ENCODE results near the gene OLFML1. TPM values are rescaled to one million over a fixed set of nuclear protein-coding genes. Genes with fewer than 3 reads are reported as not detected.

OLFML1 gene
- 0.96 TPM in 1 of 2 replicates, not detected in the other for total RNA-seq (2014; rRNA removed; shearing (Covaris generic))

DNA sequence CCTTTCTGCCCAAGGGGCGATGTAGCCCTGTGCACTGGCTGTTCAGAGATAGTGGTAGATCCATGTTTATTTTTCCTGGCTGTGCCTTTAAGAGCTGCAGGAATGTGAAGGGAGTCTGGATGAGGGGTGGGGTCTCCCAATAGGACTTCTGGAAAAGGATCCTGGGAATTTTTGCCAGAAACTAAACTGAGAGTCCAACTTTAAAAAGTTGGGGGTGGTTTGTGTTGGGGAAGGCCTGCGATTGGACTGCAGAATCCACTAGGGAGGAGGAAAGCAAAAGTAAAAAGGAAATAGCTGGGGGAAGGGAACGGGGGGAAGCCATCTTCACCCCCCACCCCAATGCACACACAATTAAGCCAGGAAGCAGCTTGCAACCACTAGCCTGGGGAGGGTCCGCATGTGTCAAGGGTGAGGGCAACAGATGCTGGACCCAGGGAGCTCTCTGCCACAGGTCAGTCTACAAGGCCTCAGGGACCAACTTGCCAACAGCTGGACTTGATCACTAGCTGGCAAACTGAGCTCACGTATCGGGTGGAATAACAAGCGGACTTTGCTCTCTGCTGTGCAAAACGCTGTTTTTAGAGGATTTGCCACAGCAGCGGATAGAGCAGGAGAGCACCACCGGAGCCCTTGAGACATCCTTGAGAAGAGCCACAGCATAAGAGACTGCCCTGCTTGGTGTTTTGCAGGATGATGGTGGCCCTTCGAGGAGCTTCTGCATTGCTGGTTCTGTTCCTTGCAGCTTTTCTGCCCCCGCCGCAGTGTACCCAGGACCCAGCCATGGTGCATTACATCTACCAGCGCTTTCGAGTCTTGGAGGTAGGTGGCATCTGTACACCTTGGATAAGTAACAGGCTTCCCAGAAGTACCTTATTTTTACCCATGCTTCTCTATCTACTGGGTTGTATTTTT lies at the start of gene OLFML1:
TSS of gene OLFML1 (plus strand) at position 321 of the 912 bp plus-strand sequence. CDS start at position 691, 370 bp downstream.
- DNase-seq (ENCODE audit: low spot score): no peak

DNA sequence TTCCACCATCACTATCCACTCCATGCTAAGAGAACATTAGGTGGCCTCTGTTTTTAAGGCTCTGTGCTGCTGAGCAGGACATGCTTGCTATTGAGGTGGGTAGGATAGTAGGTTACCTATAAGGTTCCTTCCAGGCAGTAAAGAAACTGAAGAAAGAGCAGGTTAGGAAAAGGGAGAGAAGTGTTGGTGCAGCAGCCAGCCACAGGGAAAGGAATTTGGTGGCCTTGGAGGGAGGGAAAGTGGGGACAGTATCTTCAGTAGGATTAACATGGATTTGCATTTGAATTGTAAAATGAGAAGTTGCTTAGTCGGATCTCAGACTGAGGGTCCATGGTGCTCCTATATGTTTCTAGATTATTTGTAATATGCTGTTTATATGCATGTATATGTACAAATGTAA lies 49.2 kb upstream of the OLFML1 start:
- DNase-seq (ENCODE audit: low spot score): no peak

- no peak for DNase-seq (ENCODE audit: low spot score)
These were observed 48.6 kb upstream of the OLFML1 start for GRCh38 chr11:7436657-7437056.

GRCh38 chr11:7437696-7438095 lies 47.6 kb upstream of the OLFML1 start:
- no peak for DNase-seq (ENCODE audit: low spot score)

- DNase-seq (ENCODE audit: low spot score): no peak
These were observed 45.5 kb upstream of the OLFML1 start for GRCh38 chr11:7439746-7440320.

DNA sequence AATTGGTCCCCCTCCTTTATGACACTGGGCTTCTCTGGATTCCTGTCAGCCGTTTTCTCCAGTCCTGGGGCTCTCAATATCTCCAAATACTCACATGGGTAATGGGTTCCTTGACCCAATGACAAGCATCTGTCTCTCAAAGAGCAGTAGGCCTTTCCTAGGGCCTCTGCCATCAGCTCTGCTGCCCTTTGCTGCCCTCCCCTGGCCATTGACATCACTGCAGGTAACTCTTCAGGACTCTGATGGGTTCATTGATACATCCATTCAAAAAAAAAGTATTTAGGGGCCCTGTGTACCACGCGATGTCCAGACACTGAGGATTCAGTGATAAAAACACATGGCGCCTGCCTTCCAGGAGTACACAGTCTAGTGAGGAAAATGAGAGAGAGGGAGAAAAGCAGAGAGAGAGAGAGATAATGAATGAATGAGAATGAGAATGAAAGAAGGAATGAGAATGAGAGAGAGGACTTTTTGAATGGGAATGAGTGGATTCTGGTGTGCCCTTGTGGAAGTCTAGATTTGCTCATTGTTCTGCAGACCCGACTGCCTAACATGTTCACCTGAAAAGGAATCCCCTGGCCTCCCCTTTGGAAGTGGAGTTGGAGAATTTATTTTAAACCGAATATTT lies 42.6 kb upstream of the OLFML1 start:
- DNase-seq (ENCODE audit: low spot score): peak; percentile 49

- no peak for DNase-seq (ENCODE audit: low spot score)
These were observed 41.0 kb upstream of the OLFML1 start for GRCh38 chr11:7444091-7444981.

GRCh38 chr11:7445564-7445963 lies 39.7 kb upstream of the OLFML1 start:
- no peak for DNase-seq (ENCODE audit: low spot score)

GRCh38 chr11:7448201-7448600 lies 37.1 kb upstream of the OLFML1 start:
- no peak for DNase-seq (ENCODE audit: low spot score)

DNA sequence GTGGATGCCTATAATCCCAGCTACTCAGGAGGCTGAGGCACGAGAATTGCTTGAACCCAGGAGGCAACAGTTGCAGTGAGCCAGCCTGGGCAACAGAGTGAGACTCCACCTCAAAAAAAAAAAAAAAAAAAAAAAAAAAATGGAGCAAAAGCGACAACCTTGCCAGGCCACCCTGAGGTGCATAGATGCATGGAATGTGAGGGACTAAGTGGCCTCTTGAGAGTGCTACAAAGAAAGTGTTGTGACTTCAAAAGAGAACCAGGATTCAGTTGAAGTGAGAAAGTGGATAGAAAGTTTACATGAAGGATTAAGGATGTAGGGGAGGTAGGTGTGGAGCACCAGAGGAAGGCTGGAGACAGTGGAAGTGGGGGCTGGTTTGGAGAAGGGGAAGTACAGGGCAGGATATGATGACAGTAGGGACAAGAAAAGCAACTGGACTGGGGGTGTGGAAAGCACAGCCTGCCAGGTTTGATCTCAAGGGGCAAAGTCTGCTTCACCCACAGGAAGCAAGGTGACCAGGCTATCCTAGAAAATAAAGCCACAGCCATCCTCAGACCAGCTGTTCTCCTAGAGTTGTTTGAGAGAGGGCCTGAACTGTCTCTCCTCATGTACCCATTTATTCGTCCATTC lies 36.0 kb upstream of the OLFML1 start:
- DNase-seq (ENCODE audit: low spot score): no peak

DNA sequence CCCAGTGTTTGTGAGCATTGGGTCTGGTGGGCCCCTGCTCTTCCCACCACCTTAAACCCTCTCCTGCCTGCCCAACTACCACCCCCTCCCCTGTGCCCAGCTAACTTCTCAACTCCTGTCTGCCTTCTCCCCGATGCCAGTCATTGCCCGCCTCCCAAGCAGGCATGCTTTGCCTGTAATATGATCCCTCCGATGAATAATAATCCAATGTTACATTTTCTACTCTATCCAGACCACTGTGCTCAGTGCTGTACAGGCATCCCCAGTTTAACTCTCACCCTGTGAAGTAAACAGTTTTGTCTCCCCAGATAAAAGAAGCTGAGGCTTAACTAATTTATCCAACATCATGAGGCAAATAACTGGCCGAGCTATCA lies 35.5 kb upstream of the OLFML1 start:
- no peak for DNase-seq (ENCODE audit: low spot score)

DNA sequence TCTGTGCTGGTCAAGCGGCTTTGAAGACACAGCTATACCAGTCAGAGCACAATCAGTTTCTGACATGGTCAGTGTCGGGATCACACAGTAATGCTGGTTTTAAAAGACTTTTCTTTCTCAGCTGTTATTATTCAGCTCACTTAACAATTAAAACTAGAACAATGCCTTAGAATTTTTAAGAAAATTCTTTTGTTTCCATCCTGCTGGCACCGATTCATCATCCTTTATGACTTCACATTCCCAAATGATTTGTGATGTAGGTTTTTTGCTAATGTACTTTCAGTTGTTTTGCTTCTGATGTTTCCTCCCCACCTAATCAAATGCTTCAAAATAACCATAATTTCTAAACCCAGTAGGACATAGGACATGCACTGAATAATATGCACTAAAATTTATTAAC lies 34.5 kb upstream of the OLFML1 start:
- DNase-seq (ENCODE audit: low spot score): no peak

GRCh38 chr11:7451520-7451919 lies 33.8 kb upstream of the OLFML1 start:
- no peak for DNase-seq (ENCODE audit: low spot score)

DNA sequence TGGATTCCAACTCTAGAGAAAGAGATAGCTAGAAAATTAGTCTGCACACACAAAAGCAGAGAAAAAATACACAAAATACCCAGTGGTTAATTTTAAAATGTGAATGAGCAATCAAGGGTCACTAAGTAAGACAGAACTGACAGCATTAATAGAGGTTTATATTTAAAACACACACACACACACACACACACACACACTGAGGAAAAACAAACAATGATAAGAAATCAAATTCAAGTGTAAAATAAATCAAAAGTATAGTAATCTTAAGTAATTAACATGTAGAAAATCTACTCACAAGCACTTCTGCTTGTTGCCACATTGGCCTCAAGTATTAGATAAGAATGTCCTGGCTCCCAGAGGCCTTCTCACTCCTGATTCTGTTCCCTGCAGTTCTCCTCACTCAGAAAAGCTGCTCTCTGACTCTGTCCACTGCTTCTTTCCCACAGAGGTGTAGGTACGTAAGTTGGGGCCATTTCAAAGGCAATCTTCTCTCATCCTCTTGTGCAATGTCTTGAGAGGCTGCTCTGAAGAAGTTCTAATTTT lies 33.3 kb upstream of the OLFML1 start:
- DNase-seq (ENCODE audit: low spot score): no peak

- no peak for DNase-seq (ENCODE audit: low spot score)
These were observed 30.5 kb upstream of the OLFML1 start for GRCh38 chr11:7454854-7455253.

DNA sequence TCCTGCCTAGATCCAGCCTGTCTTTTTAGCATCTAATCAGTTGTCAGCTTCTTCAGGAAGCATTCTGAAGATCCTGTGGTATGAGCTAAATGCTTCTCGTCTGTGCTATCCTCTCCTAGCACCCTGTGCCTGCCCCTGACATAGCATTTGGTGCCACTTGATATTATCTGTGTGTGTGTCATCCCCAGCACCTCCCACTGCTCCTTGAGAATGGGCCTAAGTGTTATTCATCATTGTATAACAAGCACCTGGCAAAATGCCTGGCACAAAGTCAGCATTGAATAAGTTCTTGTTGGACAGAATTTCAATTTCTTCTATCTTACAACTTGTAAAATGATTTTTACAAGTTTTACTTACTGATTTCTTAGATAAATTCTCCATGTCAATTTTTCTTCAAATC lies 28.1 kb upstream of the OLFML1 start:
- DNase-seq (ENCODE audit: low spot score): peak; percentile 38

- no peak for DNase-seq (ENCODE audit: low spot score)
These were observed 22.6 kb upstream of the OLFML1 start for GRCh38 chr11:7462706-7463105.

- peak; percentile 5 for DNase-seq (ENCODE audit: low spot score)
These were observed 17.7 kb upstream of the OLFML1 start for GRCh38 chr11:7467652-7468051.

DNA sequence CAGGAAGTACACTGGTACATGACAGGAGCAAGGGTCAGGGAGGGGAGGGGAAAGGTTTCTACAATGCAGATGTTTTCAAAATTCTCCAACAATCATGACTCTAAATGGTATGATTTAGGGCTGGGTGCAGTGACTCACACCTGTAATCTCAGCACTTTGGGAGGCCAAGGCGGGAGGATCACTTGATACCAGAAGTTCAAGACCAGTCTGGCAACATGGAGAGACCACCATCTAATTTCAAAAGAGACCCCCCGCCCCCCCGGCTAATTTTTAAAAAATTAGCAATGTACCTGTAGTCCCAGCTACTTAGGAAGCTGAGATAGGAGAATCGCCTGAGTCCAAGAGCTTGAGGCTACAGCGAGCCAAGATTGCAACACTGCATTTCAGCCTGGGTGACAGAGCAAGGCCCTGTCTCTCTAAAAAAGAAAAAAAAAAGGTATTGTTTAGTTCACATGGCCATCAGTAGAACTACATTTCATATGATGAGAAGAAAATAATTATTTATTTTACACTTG lies 15.9 kb upstream of the OLFML1 start:
- DNase-seq (ENCODE audit: low spot score): no peak

DNA sequence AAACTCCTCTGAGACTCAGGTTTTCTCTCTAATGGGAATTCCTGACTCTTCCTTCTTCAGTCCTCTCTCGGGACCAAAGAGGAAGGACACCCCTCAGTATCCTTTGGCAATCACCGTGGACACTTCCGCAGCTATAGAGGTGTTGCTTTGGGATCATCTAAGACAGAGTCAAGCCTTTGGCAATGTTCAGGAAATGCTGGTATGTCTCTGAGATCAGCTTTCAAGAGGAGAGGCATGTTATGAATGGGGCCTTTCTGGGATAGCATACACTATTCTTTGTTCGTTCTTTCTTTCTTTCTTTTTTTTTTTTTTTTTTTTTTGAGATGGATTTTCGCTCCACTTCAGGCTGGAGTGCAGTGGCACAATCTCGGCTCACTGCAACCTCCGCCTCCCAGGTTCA lies 14.2 kb upstream of the OLFML1 start:
- no peak for DNase-seq (ENCODE audit: low spot score)

DNA sequence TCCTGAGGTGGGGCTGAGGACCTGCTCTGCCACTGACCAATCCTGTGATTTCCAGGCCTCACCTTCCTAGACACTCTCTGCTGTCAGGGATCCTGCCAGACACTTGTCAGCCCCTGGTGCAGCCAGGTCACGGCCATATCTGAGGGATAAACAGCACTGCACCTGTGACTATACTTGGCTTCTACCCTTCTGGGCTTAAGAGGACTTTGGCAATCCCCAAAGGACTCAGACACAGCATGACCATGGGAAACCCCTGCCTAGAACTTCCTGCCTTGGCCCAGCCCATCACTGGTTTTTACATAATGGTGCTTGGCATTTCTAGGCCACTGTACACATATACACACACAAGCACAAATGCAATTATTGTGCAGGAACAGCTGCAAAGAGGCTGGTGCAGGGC lies 11.6 kb upstream of the OLFML1 start:
- no peak for DNase-seq (ENCODE audit: low spot score)

Data from A172 (cell line).